LNCAP (cell line): ENCODE results near the gene LZTS3.

Experiments
- CTCF ChIP-seq: fragments of 450-650 bp; IDR thresholded peaks from 2 replicates; pipeline ENCODE4 v1.5.1; 2017; ENCODE audit warnings: mild to moderate bottlenecking

Gene LZTS3

GRCh38 chr20:3172126-3172932 is 1.0 kb downstream of the LZTS3 start:
- no peak for TF ChIP-seq CTCF

GRCh38 chr20:3171391-3172125 is 1.8 kb downstream of the LZTS3 start:
- TF ChIP-seq CTCF: no peak

- TF ChIP-seq CTCF: no peak
Observed at GRCh38 chr20:3168829-3169590, 4.3 kb downstream of the LZTS3 start.

GRCh38 chr20:3168079-3168828 is 5.1 kb downstream of the LZTS3 start:
- no peak for TF ChIP-seq CTCF

- TF ChIP-seq CTCF: no peak
Observed at GRCh38 chr20:3167738-3168078, 5.6 kb downstream of the LZTS3 start.

- no peak for TF ChIP-seq CTCF
Observed at GRCh38 chr20:3166913-3167342, 6.4 kb downstream of the LZTS3 start.

GRCh38 chr20:3166338-3166912 is 6.9 kb downstream of the LZTS3 start:
- no peak for TF ChIP-seq CTCF
